Fibroblast of lung (primary cell): ENCODE results near the gene TEDC1. TPM values are rescaled to one million over a fixed set of nuclear protein-coding genes. Genes with fewer than 3 reads are reported as not detected.

Experiments used
- DNase-seq, 2 donors: peaks; one replicate each; pipeline versions ENCODE4 v3.0.0 to v3.0.0-alpha.2; 2010; ENCODE audit warnings: low read depth in 2 of 2
- H2AFZ ChIP-seq: 2 replicates; pipeline ENCODE4 v1.5.1; 2012; ENCODE audit warnings: low read length, control low read depth, inconsistent platforms
- H3K27ac ChIP-seq: 2 replicates; pipeline ENCODE4 v1.5.1; 2011; ENCODE audit warnings: low read length, control low read depth; ENCODE audit not compliant: insufficient read depth
- H3K27me3 ChIP-seq: 2 replicates; pipeline ENCODE4 v1.5.1; 2011; ENCODE audit warnings: mild to moderate bottlenecking, low read length; ENCODE audit not compliant: control insufficient read depth, insufficient read depth
- H3K36me3 ChIP-seq: 2 replicates; pipeline ENCODE4 v1.5.1; 2011; ENCODE audit warnings: low read length; ENCODE audit not compliant: control insufficient read depth, insufficient read depth
- H3K4me1 ChIP-seq: 2 replicates; pipeline ENCODE4 v1.5.1; 2011; ENCODE audit warnings: low read length; ENCODE audit not compliant: control insufficient read depth, insufficient read depth; ENCODE audit errors: extremely low read depth
- H3K4me2 ChIP-seq: 2 replicates; pipeline ENCODE4 v1.5.1; 2011; ENCODE audit warnings: low read length, control low read depth; ENCODE audit not compliant: insufficient read depth; ENCODE audit errors: extremely low read depth
- H3K4me3 ChIP-seq, 4 experiments: fragments of 200-600 bp in 1 of 4; sonication (generic) in 1 of 4; replicated peaks in 1 of 4; 2 replicates each; pipeline ENCODE4 v1.5.1; 2011 to 2016; ENCODE audit warnings: low read length in 4 of 4, low read depth in 3 of 4, mild to moderate bottlenecking in 3 of 4, control low read depth in 2 of 4, inconsistent platforms in 1 of 4, mixed read lengths in 1 of 4; ENCODE audit not compliant: insufficient read depth in 1 of 4; ENCODE audit errors: control extremely low read depth in 1 of 4
- H3K79me2 ChIP-seq: 2 replicates; pipeline ENCODE4 v1.5.1; 2012; ENCODE audit warnings: mild to moderate bottlenecking, low read length, inconsistent platforms; ENCODE audit not compliant: control insufficient read depth, insufficient read depth
- H3K9ac ChIP-seq: 2 replicates; pipeline ENCODE4 v1.5.1; 2011; ENCODE audit warnings: mild to moderate bottlenecking, low read length, control low read depth; ENCODE audit not compliant: insufficient read depth
- H3K9me3 ChIP-seq: 2 replicates; pipeline ENCODE4 v1.5.1; 2012; ENCODE audit warnings: low read depth, low read length; ENCODE audit not compliant: control insufficient read depth, insufficient read depth
- H4K20me1 ChIP-seq: 2 replicates; pipeline ENCODE4 v1.5.1; 2011; ENCODE audit warnings: low read length; ENCODE audit not compliant: control insufficient read depth, insufficient read depth; ENCODE audit errors: extremely low read depth
- EZH2 ChIP-seq: IDR thresholded peaks from 2 replicates; pipeline ENCODE4 v1.5.1; 2012; ENCODE audit warnings: low read length, control low read depth, mild to moderate bottlenecking; ENCODE audit errors: missing control alignments
- polyA plus RNA-seq, 2 donors: library from polyadenylated mRNA; depleted of rRNA in 1 of 2; stranded (reverse) in 1 of 2; unstranded in 1 of 2; fragments of >200 nt; gene quantifications; 2 replicates each; pipeline ENCODE4 v1.2.1, GENCODE V29; 2011 to 2012; ENCODE audit warnings: missing spikeins in 1 of 2
- total RNA-seq: library from RNA; depleted of rRNA; stranded (reverse); fragments of >200 nt; gene quantifications from 2 replicates; pipeline ENCODE4 v1.2.1, GENCODE V29; 2014
- TF ChIP-seq, protein P1 (sequence below), 2 donors: IDR thresholded peaks in 1 of 2; conservative IDR thresholded peaks in 1 of 2; 1 replicate in 1 of 2; 2 replicates in 1 of 2; pipeline ENCODE4 v1.5.1; 2011 to 2012; ENCODE audit warnings: low read length in 2 of 2, control low read depth in 1 of 2, inconsistent platforms in 1 of 2, low read depth in 1 of 2, mild to moderate bottlenecking in 1 of 2

TEDC1 gene
- total and polyA plus RNA-seq, 2 donors (not counting 1 experiment from before 2014, with no cell fraction given), result 0.69 to 2.5 TPM

DNA sequence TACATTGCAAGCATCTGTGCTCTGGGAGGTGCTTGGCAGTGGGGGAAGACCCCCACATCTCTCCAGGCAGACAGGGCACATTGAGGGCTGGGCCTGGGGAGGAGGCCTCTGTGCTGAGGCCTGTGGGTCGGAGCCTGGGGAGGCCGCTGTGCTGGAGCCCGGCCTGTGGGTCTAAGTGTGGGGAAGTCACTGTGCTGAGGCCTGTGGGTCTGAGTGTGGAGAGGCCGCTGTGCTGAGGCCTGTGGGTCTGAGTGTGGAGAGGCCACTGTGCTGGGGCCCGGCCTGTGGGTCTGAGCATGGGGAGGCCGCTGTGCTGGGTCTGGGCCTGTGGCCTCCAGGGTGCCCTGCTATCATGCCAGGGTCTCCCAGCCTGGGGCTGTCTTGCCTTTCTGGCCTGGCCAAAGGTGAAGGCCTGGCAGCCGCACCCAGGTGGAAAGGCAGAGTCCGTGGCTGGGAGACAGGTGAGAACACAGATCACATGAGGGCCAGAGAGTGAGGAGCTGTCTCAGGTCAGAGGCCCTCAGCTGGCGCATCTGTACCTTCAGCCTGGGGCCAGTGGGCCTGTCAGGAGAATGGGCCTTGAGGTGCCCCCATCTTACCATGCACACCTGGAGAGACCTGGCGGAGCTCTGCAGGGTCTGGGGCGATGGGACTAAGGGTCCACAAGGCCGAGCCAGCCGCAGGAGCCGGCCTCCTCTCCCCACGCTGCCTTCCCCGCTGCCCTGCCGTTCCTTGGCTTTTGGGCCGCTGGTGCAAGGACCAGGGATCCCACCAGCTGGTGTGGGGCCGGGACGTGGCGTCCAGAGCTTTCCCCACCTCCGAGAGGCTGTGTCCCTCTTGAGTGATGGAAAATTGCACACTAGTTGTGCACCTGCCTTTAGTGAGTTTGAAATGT lies 35.0 kb upstream of the TEDC1 start:
- Histone ChIP-seq H3K79me2 (no peaks in the 10 kb centered on the region), H3K4me3 (no peak overlapping the region), H3K9ac (no peak overlapping the region), H2AFZ (no peak overlapping the region), H4K20me1 (no peaks in the 10 kb centered on the region), H3K4me1 (no peaks in the 10 kb centered on the region), H3K36me3 (peaks cover 18% of the 10 kb centered on the region), H3K9me3 (no peaks in the 10 kb centered on the region), H3K27ac (no peak overlapping the region), H3K27me3 (no peaks in the 10 kb centered on the region), H3K4me2 (no peak overlapping the region)
- DNase-seq, result no peak
- no peak for TF ChIP-seq EZH2
- TF ChIP-seq, protein P1, sequence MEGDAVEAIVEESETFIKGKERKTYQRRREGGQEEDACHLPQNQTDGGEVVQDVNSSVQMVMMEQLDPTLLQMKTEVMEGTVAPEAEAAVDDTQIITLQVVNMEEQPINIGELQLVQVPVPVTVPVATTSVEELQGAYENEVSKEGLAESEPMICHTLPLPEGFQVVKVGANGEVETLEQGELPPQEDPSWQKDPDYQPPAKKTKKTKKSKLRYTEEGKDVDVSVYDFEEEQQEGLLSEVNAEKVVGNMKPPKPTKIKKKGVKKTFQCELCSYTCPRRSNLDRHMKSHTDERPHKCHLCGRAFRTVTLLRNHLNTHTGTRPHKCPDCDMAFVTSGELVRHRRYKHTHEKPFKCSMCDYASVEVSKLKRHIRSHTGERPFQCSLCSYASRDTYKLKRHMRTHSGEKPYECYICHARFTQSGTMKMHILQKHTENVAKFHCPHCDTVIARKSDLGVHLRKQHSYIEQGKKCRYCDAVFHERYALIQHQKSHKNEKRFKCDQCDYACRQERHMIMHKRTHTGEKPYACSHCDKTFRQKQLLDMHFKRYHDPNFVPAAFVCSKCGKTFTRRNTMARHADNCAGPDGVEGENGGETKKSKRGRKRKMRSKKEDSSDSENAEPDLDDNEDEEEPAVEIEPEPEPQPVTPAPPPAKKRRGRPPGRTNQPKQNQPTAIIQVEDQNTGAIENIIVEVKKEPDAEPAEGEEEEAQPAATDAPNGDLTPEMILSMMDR (conservative IDR thresholded peaks at IDR 0.05 in 1 of 2, IDR thresholded peaks at IDR 0.05 in 1 of 2; ENCODE audit: low read depth in 1 of 2, low read length in 2 of 2), result no peak

DNA sequence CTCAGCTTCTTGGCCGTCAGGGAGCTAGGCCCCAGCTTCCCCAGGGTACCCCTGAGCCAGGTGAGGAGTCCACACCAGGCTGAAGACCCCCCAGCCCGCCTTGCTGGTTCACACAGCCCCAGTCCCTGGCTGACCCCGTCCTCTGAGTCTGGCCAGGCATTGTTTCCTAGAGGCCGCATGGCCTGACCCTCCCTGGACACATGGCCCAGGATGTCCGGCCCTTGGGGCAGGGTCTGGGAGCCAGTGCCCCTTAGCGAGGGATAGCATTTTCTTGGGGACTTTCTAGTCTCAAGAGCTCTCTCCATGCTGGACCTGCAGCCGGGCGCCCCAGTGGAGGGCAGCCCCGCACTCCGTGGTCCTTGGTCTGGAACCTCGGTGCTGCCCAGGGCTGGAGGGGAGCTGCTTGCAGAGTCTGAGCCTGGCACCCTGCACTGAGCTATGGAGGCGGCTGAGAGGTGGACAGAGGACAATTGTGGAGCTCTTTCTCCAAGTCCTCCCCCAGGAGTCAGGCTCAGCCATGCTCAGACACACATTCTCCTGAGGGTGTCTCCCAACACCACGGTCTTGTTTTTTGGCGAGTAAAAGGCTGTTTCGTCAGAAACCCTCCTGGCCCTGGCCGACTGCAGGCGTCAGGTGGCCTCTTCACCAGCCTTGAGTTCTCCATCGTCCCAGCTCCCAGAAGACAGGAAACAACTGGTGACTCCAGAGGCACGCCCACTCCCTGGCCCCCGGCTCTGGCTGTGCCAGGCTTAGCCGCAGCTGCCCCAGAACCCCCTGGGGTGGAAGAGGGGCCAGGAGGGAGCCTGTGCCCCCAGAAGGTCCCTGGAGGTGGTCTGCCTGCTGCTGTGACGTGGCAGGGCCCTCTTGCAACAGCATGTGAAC lies 34.1 kb upstream of the TEDC1 start:
- no peak overlapping the region for H3K27ac ChIP-seq
- no peaks in the 10 kb centered on the region for H4K20me1 ChIP-seq
- H3K4me2 ChIP-seq, result no peak overlapping the region
- no peaks in the 10 kb centered on the region for H3K9me3 ChIP-seq
- H3K36me3 ChIP-seq, result peaks cover 17% of the 10 kb centered on the region
- H2AFZ ChIP-seq, result no peak overlapping the region
- H3K9ac ChIP-seq, result no peak overlapping the region
- DNase-seq, result no peak
- H3K27me3 ChIP-seq, result no peaks in the 10 kb centered on the region
- TF ChIP-seq, protein P1 (conservative IDR thresholded peaks at IDR 0.05 in 1 of 2, IDR thresholded peaks at IDR 0.05 in 1 of 2; ENCODE audit: low read depth in 1 of 2, low read length in 2 of 2), result no peak
- no peak for TF ChIP-seq EZH2
- no peak overlapping the region for H3K4me3 ChIP-seq
- H3K79me2 ChIP-seq, result no peaks in the 10 kb centered on the region
- H3K4me1 ChIP-seq, result no peaks in the 10 kb centered on the region

DNA sequence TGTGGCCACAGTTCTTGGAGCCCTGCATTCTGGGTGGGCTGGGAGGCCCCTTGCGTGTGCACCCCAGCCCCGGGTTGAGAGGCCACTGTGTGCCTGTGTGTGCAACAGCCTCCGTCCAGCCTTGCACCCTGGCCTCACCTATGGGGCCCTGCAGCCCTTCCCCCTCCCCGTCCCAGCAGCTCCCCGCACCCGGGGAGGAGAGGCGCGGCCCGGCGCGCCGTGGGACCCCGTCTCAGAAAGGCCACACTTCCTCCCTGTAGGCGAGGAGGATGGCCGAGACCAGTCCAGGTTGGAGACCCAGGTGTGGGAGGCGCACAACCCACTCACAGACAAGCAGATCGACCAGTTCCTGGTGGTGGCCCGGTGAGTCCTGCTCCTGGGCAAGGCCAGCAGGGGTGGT lies 33.0 kb upstream of the TEDC1 start:
- H3K4me2 ChIP-seq, result no peak overlapping the region
- H3K4me3 ChIP-seq, result no peak overlapping the region
- H3K79me2 ChIP-seq, result no peaks in the 10 kb centered on the region
- no peak overlapping the region for H2AFZ ChIP-seq
- no peaks in the 10 kb centered on the region for H3K9me3 ChIP-seq
- no peak for DNase-seq
- peaks cover 18% of the 10 kb centered on the region for H3K36me3 ChIP-seq
- no peak overlapping the region for H3K27ac ChIP-seq
- no peak overlapping the region for H3K9ac ChIP-seq
- TF ChIP-seq EZH2, result no peak
- TF ChIP-seq, protein P1 (conservative IDR thresholded peaks at IDR 0.05 in 1 of 2, IDR thresholded peaks at IDR 0.05 in 1 of 2; ENCODE audit: low read depth in 1 of 2, low read length in 2 of 2), result no peak
- no peaks in the 10 kb centered on the region for H4K20me1 ChIP-seq
- no peaks in the 10 kb centered on the region for H3K27me3 ChIP-seq
- H3K4me1 ChIP-seq, result no peaks in the 10 kb centered on the region
